Activated CD8-positive, alpha-beta memory T cell treated with anti-CD3 and anti-CD28 coated beads, Interleukin-2, amount 10 ng/mL, durations not matched to agents 7 days and 5 days (primary cell): ENCODE measurements around the gene RTN4R. TPM values are rescaled to one million over a fixed set of nuclear protein-coding genes. Genes with fewer than 3 reads are reported as not detected.

ENCODE experiments used
- ATAC-seq: fragments of 150-1000 bp; cut with Tn5 transposase; one replicate; pipeline ENCODE4 v1.10.0; 2021; ENCODE audit warnings: moderate library complexity
- CTCF ChIA-PET: fragments of 350-600 bp; sonication (Branson Sonifier 250); formaldehyde crosslinking; loops from one replicate; lab custom pipeline; 2021; ENCODE audit warnings: antibody characterized with exemption; lab: Charles Lee
- DNase-seq: peaks from one replicate; pipeline ENCODE4 v3.0.0-alpha.2; 2020
- H3K27ac Mint-ChIP-seq: one replicate; pipeline ENCODE4 v1.8.0; 2021; ENCODE audit warnings: mild to moderate bottlenecking, mixed read lengths
- H3K27me3 Mint-ChIP-seq: one replicate; pipeline ENCODE4 v1.8.0; 2021; ENCODE audit warnings: mixed read lengths
- H3K36me3 Mint-ChIP-seq: one replicate; pipeline ENCODE4 v1.8.0; 2021; ENCODE audit warnings: mild to moderate bottlenecking, mixed read lengths
- H3K4me1 Mint-ChIP-seq: one replicate; pipeline ENCODE4 v1.8.0; 2021; ENCODE audit warnings: mixed read lengths
- H3K4me3 Mint-ChIP-seq: one replicate; pipeline ENCODE4 v1.8.0; 2021; ENCODE audit warnings: mild to moderate bottlenecking, moderate library complexity, mixed read lengths
- H3K9me3 Mint-ChIP-seq: one replicate; pipeline ENCODE4 v1.8.0; 2022; ENCODE audit warnings: low read depth, mixed read lengths
- total RNA-seq, 2 experiments: library from RNA; stranded (reverse); gene quantifications; one replicate each; pipeline ENCODE4 v1.2.3, GENCODE V29; 2021

The RTN4R gene
- total RNA-seq, 2 experiments from 2014 or later: 1.4 to 2.5 TPM

DNA sequence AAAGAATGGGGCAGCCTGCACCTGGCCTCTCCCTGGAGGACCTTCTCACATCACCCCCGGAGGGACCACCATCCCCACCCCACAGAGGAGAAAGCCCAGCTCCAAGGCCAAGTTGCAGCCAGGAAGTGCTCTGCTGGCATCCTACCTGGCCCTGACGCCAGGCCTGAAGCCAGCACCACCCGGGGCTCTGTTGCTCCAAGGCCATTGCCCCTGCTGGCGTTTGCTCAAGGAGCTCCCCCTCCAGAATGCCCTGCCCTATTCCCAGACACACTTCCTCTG, 10.2 kb downstream of the RTN4R start:
- Mint-ChIP-seq H3K4me3 (no peak overlapping the region), H3K4me1 (peaks cover 9% of the 10 kb centered on the region), H3K36me3 (no peaks in the 10 kb centered on the region), H3K27me3 (no peaks in the 10 kb centered on the region), H3K27ac (no peak overlapping the region), H3K9me3 (no peaks in the 10 kb centered on the region)
- CTCF ChIA-PET: interaction anchor here (1.0 to 2.7 kb wide), 5 partner anchors 11 to 101 kb away, joined by 3 to 11 read pairs (median 3); no protein-coding TSS in a partner anchor
- no peak for DNase-seq
- no peak for ATAC-seq

DNA sequence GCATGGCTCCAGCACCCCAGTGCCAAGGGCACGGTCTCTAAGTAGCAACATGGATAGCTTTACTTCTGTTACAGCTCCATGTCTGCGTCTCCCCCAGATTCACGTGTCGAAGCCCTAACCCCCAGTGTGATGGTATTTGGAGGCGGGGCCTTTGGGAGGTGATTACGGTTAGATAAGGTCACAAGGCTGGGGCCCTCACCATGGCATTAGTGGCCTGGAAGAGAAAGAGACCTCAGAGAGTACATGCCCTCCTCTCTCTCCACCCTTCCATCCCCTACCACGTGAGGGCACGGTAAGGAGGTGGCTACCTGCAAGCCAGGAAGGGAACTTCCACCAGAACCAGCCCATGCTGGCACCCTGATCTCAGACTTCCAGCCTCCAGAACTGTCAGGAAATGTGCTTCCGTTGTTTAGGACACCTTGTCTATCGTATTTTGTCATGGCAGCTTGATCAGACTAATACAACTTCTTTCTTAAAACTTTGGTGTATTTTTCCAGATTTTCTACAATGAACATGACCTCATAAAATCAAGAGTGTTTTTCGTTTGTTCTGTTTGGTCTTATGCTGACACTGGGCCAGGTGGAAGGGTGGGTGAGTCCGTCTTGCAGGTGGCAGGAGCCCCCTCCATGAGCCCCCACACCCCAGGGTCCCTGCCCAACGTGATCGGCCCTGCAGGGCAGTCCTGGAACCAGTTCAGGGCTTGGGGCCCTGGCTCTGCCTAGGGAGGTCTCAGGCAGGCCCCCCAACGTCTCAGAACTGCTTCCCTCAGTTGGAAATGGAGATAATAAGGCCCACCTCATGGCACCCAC, 10.7 kb downstream of the RTN4R start:
- Mint-ChIP-seq H3K9me3 (no peaks in the 10 kb centered on the region), H3K27me3 (no peaks in the 10 kb centered on the region), H3K36me3 (no peaks in the 10 kb centered on the region), H3K4me3 (no peak overlapping the region), H3K27ac (no peak overlapping the region), H3K4me1 (peaks cover 9% of the 10 kb centered on the region)
- DNase-seq: no peak
- ATAC-seq: no peak
- CTCF ChIA-PET: interaction anchor here (1.0 to 2.7 kb wide), 4 partner anchors 10 to 100 kb away, joined by 3 to 11 read pairs (median 3); no protein-coding TSS in a partner anchor

DNA sequence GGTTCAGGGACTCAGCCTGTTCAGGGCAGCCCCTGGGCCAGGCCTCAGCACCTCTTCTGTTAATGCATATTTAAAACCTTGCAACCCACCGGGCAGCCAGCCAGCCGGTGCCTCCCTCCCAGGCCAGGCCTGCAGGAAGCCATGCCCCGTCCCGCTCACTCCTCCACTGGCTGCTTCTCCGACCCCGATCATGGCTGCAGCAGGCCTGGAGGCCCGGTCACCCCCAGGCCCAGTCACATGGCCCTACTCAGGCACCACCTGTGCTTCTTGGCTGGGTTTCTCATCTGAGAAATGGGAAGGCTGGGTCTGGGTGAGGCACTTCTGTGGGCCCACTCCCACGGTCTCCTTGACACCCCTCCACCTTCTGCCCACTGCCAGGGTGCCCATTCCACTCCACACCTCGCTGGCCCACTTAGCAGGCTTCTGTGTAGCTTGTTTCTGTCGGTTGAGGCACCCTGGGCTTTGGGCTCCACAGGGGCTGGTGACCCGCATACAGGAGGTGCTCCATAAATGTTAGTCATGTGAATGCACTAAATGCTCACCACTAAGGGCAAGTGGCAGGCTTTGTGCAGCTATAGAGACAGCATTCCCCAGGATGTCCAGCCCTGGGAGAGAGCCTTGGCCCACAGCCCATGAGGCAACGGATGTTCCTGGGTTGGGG, 11.4 kb downstream of the RTN4R start:
- H3K9me3 Mint-ChIP-seq: no peaks in the 10 kb centered on the region
- H3K4me1 Mint-ChIP-seq: peaks cover 9% of the 10 kb centered on the region
- H3K4me3 Mint-ChIP-seq: no peak overlapping the region
- H3K27me3 Mint-ChIP-seq: no peaks in the 10 kb centered on the region
- CTCF ChIA-PET: interaction anchor here (1.2 kb wide), 1 partner anchor 99 kb away, joined by 3 read pairs; no protein-coding TSS in a partner anchor
- no peaks in the 10 kb centered on the region for H3K36me3 Mint-ChIP-seq
- no peak overlapping the region for H3K27ac Mint-ChIP-seq
- ATAC-seq: no peak
- DNase-seq: no peak

DNA sequence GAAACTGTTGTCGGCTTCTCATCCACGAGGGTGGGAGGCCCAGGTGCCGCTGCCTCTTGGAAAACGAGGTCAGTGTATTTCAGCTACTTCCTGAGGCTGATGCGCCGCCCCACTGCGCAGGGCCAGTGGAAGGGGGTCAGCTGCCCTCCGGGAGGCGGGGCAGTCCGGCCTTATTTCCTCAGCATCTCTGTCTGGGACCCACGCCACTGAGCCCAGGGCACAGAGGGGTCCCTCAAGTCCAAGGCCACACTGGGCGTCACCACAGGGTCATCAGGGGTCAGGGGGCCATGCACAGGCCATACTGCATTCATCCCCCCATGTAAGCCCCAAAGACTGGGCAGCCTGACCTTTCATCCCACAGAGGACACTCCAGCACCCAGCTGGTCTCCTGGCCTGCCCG, 12.1 kb downstream of the RTN4R start:
- peaks cover 9% of the 10 kb centered on the region for H3K4me1 Mint-ChIP-seq
- CTCF ChIA-PET: no interaction called here
- H3K27ac Mint-ChIP-seq: no peak overlapping the region
- H3K36me3 Mint-ChIP-seq: no peaks in the 10 kb centered on the region
- ATAC-seq (no peak), DNase-seq (no peak)
- no peak overlapping the region for H3K4me3 Mint-ChIP-seq
- no peaks in the 10 kb centered on the region for H3K9me3 Mint-ChIP-seq
- H3K27me3 Mint-ChIP-seq: no peaks in the 10 kb centered on the region

DNA sequence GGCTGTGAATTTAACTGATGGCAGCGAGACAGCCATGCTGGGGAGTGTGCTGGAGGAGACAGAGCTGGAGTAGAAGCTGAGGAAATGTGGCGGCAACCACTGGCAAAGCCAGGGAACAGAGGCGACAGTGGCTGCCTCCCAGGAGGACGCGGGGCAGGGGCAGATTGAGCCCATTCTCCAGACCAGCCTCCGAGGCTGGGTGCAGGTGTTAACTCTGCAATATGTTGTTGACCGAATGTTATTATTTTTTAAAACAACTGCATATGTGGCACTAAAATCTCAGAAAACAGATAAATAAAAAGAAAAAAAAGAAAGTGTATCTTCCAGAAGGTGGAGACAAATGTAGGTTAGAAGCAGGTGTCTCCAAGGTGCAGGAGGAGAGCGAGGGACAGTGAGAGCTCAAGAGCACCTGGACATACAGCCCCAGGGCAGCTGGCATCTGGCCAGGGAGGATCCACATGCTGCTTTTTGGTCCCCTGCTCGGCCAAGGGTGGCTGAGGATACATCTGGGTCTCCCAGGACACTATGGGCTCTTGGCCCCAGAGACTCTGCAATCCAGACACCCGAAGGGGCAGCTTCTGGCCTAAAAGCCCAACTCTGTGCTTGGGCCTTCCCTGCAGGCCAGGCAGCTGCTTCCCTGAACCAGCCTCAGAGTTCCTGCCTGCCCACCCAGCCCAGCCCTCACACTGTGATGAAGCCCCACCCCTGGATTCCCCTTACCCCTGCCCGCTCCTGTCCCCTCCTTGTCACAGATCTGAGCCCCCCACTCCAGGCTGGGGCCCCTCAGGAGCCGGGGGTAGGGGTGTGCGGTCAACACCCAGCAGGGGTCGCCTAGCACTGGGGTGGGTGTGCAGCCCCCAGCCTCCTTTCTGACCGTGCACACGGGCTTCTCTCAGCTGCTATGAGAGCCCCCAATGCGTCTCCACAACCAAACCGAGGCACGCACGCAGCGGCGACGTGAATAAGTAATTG, 12.9 kb downstream of the RTN4R start:
- no peak overlapping the region for H3K4me3 Mint-ChIP-seq
- no peak overlapping the region for H3K27ac Mint-ChIP-seq
- H3K9me3 Mint-ChIP-seq: no peaks in the 10 kb centered on the region
- CTCF ChIA-PET: no interaction called here
- no peaks in the 10 kb centered on the region for H3K36me3 Mint-ChIP-seq
- ATAC-seq (no peak), DNase-seq (no peak)
- no peaks in the 10 kb centered on the region for H3K27me3 Mint-ChIP-seq
- H3K4me1 Mint-ChIP-seq: peaks cover 9% of the 10 kb centered on the region

DNA sequence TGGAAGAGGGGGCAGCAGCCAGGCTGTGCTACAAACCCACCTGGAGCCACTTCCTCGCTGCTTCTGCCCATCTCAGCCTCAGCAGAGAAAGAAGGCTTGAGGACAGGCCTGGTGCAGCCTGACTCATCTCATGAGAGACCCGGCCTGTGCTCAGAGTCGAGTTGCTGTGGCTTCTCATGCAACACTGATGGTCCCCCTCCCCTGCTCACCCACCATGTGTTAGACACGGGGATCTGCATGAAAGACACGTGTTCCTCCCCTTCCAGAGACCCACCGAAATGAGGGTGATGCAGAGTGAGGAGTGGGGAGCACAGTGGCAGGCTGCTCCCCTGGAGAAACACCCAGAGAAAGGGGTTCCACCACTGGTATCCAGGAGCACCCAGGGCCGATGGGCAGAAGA, 15.0 kb downstream of the RTN4R start:
- Mint-ChIP-seq H3K27me3 (no peaks in the 10 kb centered on the region), H3K4me1 (peaks cover 9% of the 10 kb centered on the region), H3K36me3 (no peaks in the 10 kb centered on the region), H3K4me3 (no peak overlapping the region), H3K9me3 (no peaks in the 10 kb centered on the region), H3K27ac (no peak overlapping the region)
- DNase-seq (no peak), ATAC-seq (no peak)
- CTCF ChIA-PET: no interaction called here

DNA sequence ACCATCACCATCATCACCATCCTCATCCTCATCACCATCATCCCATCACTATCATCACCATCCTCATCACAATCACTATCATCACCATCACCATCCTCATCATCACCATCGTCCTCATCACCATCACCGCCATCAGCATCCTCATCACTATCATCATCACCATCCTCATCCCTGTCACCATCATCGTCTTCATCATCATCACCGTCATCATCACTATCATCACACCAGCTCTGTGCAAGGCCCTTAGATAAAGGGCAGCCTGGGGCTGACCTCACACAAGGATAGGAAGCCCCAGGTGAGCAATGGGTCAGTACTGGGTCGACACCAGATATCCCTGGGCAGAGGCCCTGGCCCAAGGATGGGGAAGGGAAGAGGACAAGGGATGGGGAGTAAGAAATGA, 16.1 kb downstream of the RTN4R start:
- peaks cover 9% of the 10 kb centered on the region for H3K4me1 Mint-ChIP-seq
- no peaks in the 10 kb centered on the region for H3K27me3 Mint-ChIP-seq
- no peak for ATAC-seq
- no peak for DNase-seq
- no peaks in the 10 kb centered on the region for H3K36me3 Mint-ChIP-seq
- H3K9me3 Mint-ChIP-seq: no peaks in the 10 kb centered on the region
- no peak overlapping the region for H3K4me3 Mint-ChIP-seq
- no peak overlapping the region for H3K27ac Mint-ChIP-seq
- CTCF ChIA-PET: no interaction called here

DNA sequence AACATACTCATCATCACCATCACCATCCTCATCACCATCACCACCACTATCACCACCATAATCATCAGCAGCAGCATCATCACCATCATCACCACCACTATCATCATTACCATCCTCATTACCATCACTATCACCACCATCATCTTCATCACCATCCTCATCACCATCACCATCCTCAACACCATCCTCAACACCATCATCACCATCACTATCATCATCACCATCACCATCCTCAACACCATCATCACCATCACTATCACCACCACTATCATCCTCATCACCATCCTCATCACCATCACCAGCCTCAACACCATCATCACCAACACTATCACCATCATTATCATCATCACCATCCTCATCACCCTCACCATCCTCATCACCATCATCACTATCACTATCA, 16.6 kb downstream of the RTN4R start:
- Mint-ChIP-seq H3K4me1 (peaks cover 9% of the 10 kb centered on the region), H3K27ac (no peak overlapping the region), H3K9me3 (no peaks in the 10 kb centered on the region), H3K36me3 (no peaks in the 10 kb centered on the region), H3K4me3 (no peak overlapping the region), H3K27me3 (no peaks in the 10 kb centered on the region)
- ATAC-seq (no peak), DNase-seq (no peak)
- CTCF ChIA-PET: no interaction called here

DNA sequence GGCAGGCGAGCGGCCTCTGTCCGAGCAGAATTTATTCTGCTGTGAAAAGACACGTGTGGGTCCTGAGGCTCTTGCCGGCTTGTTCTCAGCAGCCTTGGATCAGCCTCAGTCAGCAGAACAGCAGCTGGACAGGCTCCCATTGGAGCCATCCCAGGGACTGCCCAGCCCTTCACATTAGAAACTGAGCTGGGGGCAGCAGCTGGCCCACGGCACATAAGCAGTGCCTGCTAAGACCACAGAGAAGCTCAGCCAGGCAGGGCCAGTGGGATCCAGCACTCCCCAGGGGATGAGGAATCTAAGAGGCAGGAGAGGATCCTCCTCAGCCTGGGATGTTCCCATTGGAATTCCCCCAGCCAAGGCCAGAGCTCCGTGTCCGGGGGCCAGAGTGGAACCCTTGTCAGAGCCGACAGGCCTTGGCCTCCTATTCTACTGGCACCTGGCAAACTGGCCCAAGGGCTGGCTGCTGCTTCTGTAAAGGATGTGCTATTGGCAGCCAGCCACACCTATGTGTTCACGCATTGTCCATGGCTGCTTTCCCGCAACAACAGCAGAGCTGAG, 18.2 kb downstream of the RTN4R start:
- Mint-ChIP-seq H3K27me3 (no peaks in the 10 kb centered on the region), H3K36me3 (no peaks in the 10 kb centered on the region), H3K9me3 (no peaks in the 10 kb centered on the region), H3K27ac (no peak overlapping the region), H3K4me1 (peaks cover 17% of the 10 kb centered on the region), H3K4me3 (no peak overlapping the region)
- DNase-seq (no peak), ATAC-seq (no peak)
- CTCF ChIA-PET: no interaction called here

DNA sequence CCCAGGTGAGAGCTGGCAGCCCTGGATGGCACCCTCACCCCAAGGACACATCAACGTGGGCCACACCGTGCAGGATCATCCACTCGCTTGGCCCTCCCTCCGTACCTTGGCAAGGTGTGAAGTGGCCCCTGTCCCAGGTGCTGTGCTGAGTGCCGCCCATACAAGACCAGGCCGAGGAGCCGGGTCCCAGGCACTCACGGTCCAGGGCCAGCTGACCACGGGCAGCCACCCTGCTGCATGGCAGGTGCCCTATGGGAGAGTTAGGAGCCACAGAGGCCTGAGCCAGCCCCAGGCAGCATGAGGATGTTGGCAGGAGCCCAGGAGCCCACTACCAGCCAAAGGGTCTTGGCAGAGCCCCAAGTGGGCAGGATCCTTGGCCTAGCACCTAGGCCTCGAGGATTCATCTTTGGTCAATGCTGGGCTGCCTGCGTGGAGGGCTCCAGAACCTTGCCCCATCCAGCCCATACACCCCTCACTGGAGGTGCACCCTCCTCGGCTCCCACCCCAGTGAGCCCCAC, 19.6 kb downstream of the RTN4R start:
- ATAC-seq (no peak), DNase-seq (no peak)
- Mint-ChIP-seq H3K9me3 (no peaks in the 10 kb centered on the region), H3K36me3 (no peaks in the 10 kb centered on the region), H3K4me1 (peaks cover 23% of the 10 kb centered on the region), H3K4me3 (no peak overlapping the region), H3K27ac (no peak overlapping the region), H3K27me3 (no peaks in the 10 kb centered on the region)
- CTCF ChIA-PET: interaction anchor here (1.6 kb wide), 1 partner anchor 10 kb away, joined by 6 read pairs; no protein-coding TSS in a partner anchor

DNA sequence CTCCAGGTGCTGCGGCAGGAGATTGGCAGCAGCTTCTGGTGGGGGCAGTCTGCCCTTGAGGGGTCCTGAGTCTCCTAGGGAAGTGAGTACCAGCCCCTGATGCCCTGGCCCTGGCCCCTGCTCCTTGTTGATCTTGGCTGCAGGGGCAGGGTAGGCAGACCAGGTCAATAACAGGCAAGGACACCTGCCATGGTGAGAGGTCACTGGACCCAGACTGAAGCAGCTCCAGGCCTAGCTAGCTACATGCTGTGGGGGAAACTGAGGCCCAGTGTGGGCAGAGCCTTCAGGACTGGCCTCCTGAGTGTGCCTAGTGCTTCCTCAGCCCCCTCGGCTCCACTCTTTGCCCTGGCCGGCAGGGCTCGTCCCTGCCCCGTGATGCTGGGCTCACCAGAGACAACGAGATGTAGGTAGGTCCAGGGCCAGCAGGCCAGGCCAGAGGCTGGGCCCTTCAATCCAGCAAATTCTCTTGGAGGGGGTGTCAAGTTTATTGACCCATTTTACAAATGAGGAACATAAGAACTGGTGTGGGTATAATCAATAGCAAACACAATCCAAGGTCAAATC, 20.4 kb downstream of the RTN4R start:
- Mint-ChIP-seq H3K9me3 (no peaks in the 10 kb centered on the region), H3K4me3 (no peak overlapping the region), H3K4me1 (peaks cover 32% of the 10 kb centered on the region), H3K27ac (no peak overlapping the region), H3K27me3 (no peaks in the 10 kb centered on the region), H3K36me3 (no peaks in the 10 kb centered on the region)
- CTCF ChIA-PET: interaction anchor here (0.7 to 1.6 kb wide), 2 partner anchors 9 to 11 kb away, joined by 3 to 6 read pairs; no protein-coding TSS in a partner anchor
- ATAC-seq (no peak), DNase-seq (no peak)

DNA sequence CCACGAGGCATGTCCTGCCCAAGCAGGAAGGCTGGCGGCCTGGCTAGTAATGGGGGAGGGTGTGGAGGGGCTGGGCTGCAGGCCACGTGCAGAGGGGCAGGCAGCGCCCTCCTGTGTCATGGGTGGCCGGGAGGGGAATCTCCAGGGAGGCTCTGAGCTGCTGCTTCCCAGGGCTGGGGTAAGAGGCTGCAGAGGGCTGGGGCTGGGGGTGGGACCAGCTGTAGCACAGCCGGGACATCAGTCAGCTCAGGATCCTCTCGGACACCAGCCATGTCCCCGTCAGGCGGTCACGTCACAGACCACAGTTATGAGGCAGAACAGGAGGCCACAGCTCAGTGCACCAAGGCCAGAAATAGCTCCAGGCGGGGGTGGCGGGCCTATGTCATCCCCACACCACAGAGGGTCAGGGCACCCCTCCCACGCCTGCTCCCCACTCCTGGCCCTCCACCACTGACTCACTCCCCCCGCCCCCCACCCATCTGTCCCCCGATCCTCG, 21.1 kb downstream of the RTN4R start:
- ATAC-seq: no peak
- no peaks in the 10 kb centered on the region for H3K27me3 Mint-ChIP-seq

More for the DNA sequence above, 21.1 kb downstream of the RTN4R start:
- Mint-ChIP-seq H3K27ac (no peak overlapping the region), H3K4me3 (no peak overlapping the region), H3K9me3 (no peaks in the 10 kb centered on the region), H3K36me3 (no peaks in the 10 kb centered on the region), H3K4me1 (peaks cover 38% of the 10 kb centered on the region)
- CTCF ChIA-PET: interaction anchor here (0.7 to 1.6 kb wide), 3 partner anchors 8 to 90 kb away, joined by 3 to 6 read pairs (median 5); no protein-coding TSS in a partner anchor
- no peak for DNase-seq
